HepG2 (cell line): ENCODE data around the gene CABLES2. TPM values are rescaled to one million over a fixed set of nuclear protein-coding genes. Genes with fewer than 3 reads are reported as not detected.

Experiments used
- ATF2 ChIP-seq: sonication (generic); formaldehyde crosslinking; IDR thresholded peaks from 2 replicates; pipeline ENCODE4 v1.4.0; 2020; ENCODE audit warnings: missing genetic modification reagents
- BCL3 ChIP-seq: sonication (generic); formaldehyde crosslinking; IDR thresholded peaks from 2 replicates; pipeline ENCODE4 v1.5.1; 2020; ENCODE audit warnings: mild to moderate bottlenecking, missing genetic modification reagents, moderate library complexity
- GATAD1 ChIP-seq: IDR thresholded peaks from 2 replicates; pipeline ENCODE4 v1.6.1; 2016; ENCODE audit warnings: missing genetic modification reagents, missing compliant biosample characterization
- MAZ ChIP-seq, 2 experiments: sonication (generic) in 1 of 2; formaldehyde crosslinking in 1 of 2; IDR thresholded peaks; 2 replicates each; pipeline versions ENCODE4 v1.5.0 to v1.6.1; 2012 to 2020; ENCODE audit warnings: low read depth in 2 of 2, mild to moderate bottlenecking in 2 of 2, borderline replicate concordance in 1 of 2, improper control_type of control experiment in 1 of 2, low read length in 1 of 2, missing genetic modification reagents in 1 of 2, moderate library complexity in 1 of 2
- NFIB ChIP-seq: sonication (generic); formaldehyde crosslinking; IDR thresholded peaks from 2 replicates; pipeline ENCODE4 v1.9.0; 2021; ENCODE audit warnings: missing genetic modification reagents, mild to moderate bottlenecking, borderline replicate concordance
- PRDM15 ChIP-seq: sonication (generic); formaldehyde crosslinking; IDR thresholded peaks from 2 replicates; pipeline ENCODE4 v1.4.0; 2020; ENCODE audit warnings: missing genetic modification reagents
- SMC3 ChIP-seq: IDR thresholded peaks from 2 replicates; pipeline ENCODE4 v1.6.1; 2011; ENCODE audit warnings: low read length, improper control_type of control experiment
- SRSF1 ChIP-seq: fragments of 200-400 bp; formaldehyde crosslinking; optimal IDR thresholded peaks from 2 replicates; pipeline ENCODE3; 2017; ENCODE audit warnings: mild to moderate bottlenecking, low read depth, low read length, moderate library complexity
- STAG1 ChIP-seq: sonication (generic); formaldehyde crosslinking; IDR thresholded peaks from 2 replicates; pipeline ENCODE4 v1.4.0; 2020; ENCODE audit warnings: missing genetic modification reagents
- TFDP2 ChIP-seq: sonication (generic); formaldehyde crosslinking; IDR thresholded peaks from 2 replicates; pipeline ENCODE4 v1.4.0; 2020; ENCODE audit warnings: missing genetic modification reagents
- ZBTB25 ChIP-seq: IDR thresholded peaks from 2 replicates; pipeline ENCODE4 v1.6.1; 2018; ENCODE audit warnings: missing genetic modification reagents
- ZC3H13 ChIP-seq: sonication (generic); formaldehyde crosslinking; IDR thresholded peaks from 2 replicates; pipeline ENCODE4 v1.8.1; 2023; ENCODE audit warnings: mild to moderate bottlenecking, missing genetic modification reagents, moderate library complexity
- ZNF292 ChIP-seq: sonication (generic); formaldehyde crosslinking; IDR thresholded peaks from 2 replicates; pipeline ENCODE4 v1.8.1; 2022; ENCODE audit warnings: mild to moderate bottlenecking, low read depth, missing genetic modification reagents, borderline replicate concordance
- ZNF513 ChIP-seq: sonication (generic); formaldehyde crosslinking; conservative IDR thresholded peaks from 2 replicates; pipeline ENCODE4 v1.5.0; 2020; ENCODE audit warnings: missing genetic modification reagents
- ZNF552 ChIP-seq: sonication (generic); formaldehyde crosslinking; IDR thresholded peaks from 2 replicates; pipeline ENCODE4 v1.9.0; 2022; ENCODE audit warnings: missing genetic modification reagents, mild to moderate bottlenecking, borderline replicate concordance
- ZNF678 ChIP-seq: sonication (generic); formaldehyde crosslinking; IDR thresholded peaks from 2 replicates; pipeline ENCODE4 v1.4.0; 2020; ENCODE audit warnings: mild to moderate bottlenecking, missing genetic modification reagents
- polyA plus RNA-seq, 8 experiments: library from polyadenylated mRNA; depleted of rRNA in 3 of 8; stranded (reverse) in 7 of 8; unstranded in 1 of 8; fragments of >200 nt; fragmentation: Illumina TruSeq in 4 of 8; extraction: Trizol in 4 of 8; gene quantifications; 2 replicates each; pipeline versions ENCODE4 v1.2.1 to v1.2.3, GENCODE V29; 2011 to 2016; ENCODE audit warnings: low read depth in 4 of 8, missing spikeins in 1 of 8, mixed read lengths in 1 of 8; ENCODE audit not compliant: insufficient read depth in 1 of 8
- total RNA-seq, 5 experiments: library from RNA; depleted of rRNA; stranded (reverse); fragments of >200 nt; fragmentation: Illumina TruSeq; extraction: Trizol; gene quantifications; 2 replicates each; pipeline ENCODE4 v1.2.3, GENCODE V29; 2016; ENCODE audit warnings: low read depth in 1 of 5

CABLES2 gene
- total and polyA plus RNA-seq, 2 of the 13 experiments (the other 11 are each of a cell fraction or from before 2014, with no cell fraction given) = 5.2 to 9.7 TPM

GRCh38 chr20:62405108-62405980 is 1.7 kb downstream of the CABLES2 start (continued):
- peak; percentile 20; the same call in 1 of the 2 replicates for TF ChIP-seq MAZ (IDR thresholded peaks at IDR 0.05; ENCODE audit: borderline replicate concordance, low read depth, low read length)
- no peak for TF ChIP-seq MAZ (CRISPR knock-in tag; IDR thresholded peaks at IDR 0.05; ENCODE audit: low read depth)
- TF ChIP-seq ZBTB25 (CRISPR knock-in tag) = peak; percentile 70; the same call in 1 of the 2 replicates
- TF ChIP-seq ZNF513 (CRISPR knock-in tag) = no peak; the same call in 1 of the 2 replicates
- no peak for TF ChIP-seq SRSF1
- TF ChIP-seq ZNF292 (CRISPR knock-in tag) = no peak; the same call in 1 of the 2 replicates
- peak; percentile 8; the same call in 1 of the 2 replicates for TF ChIP-seq SMC3
- peak; percentile 93; the same call in 1 of the 2 replicates for TF ChIP-seq NFIB
- TF ChIP-seq ZNF552 (CRISPR knock-in tag) = peak; percentile 56; the same call in 1 of the 2 replicates
- peak; percentile 6; the same call in 1 of the 2 replicates for TF ChIP-seq ZC3H13 (CRISPR knock-in tag)
- 0 out of 2 replicates have a peak, but pooled peaks have one; percentile 25 for TF ChIP-seq ZNF678 (CRISPR knock-in tag)
- TF ChIP-seq STAG1 = peak; percentile 89
- peak; percentile 59; the same call in 1 of the 2 replicates for TF ChIP-seq BCL3
- peak; percentile 98 for TF ChIP-seq ATF2 (CRISPR knock-in tag)
- peak; percentile 41; the same call in 1 of the 2 replicates for TF ChIP-seq GATAD1 (CRISPR knock-in tag)
- TF ChIP-seq TFDP2 = peak; percentile 33; the same call in 1 of the 2 replicates
- TF ChIP-seq PRDM15 = no peak
